MM.1S (cell line): ENCODE data around the gene SLC7A1.
A peak's percentile ranks its signal among the peaks of the same experiment; 100 is the strongest.
"Not testable (repeated sequence)": the region's sequence is repeated elsewhere in the genome, so short reads cannot be mapped to it uniquely, and the experiment has no call there.

Experiments
- DNase-seq: peaks from one replicate; pipeline ENCODE4 v3.0.0-alpha.2; 2015
- H2AFZ ChIP-seq: fragments of 300-600 bp; sonication (generic); 2 replicates; pipeline ENCODE4 v1.6.0; 2016; ENCODE audit warnings: antibody characterized with exemption, low read length
- H3F3A ChIP-seq: fragments of 300-600 bp; sonication (generic); 2 replicates; pipeline ENCODE4 v1.6.1; 2016; ENCODE audit warnings: mild to moderate bottlenecking, antibody characterized with exemption, low read length, moderate library complexity, mixed read lengths; ENCODE audit not compliant: insufficient read depth
- H3K27ac ChIP-seq: fragments of 300-600 bp; sonication (generic); 2 replicates; pipeline ENCODE4 v1.5.1; 2016; ENCODE audit warnings: mild to moderate bottlenecking, low read length
- H3K27me3 ChIP-seq: fragments of 300-600 bp; sonication (generic); replicated peaks from 2 replicates; pipeline ENCODE4 v1.6.0; 2016; ENCODE audit warnings: low read length; ENCODE audit not compliant: insufficient read depth
- H3K36me3 ChIP-seq: fragments of 300-600 bp; sonication (generic); replicated peaks from 2 replicates; pipeline ENCODE4 v1.6.1; 2016; ENCODE audit warnings: mild to moderate bottlenecking, low read length, mixed read lengths; ENCODE audit not compliant: insufficient read depth
- H3K4me1 ChIP-seq: fragments of 300-600 bp; sonication (generic); 2 replicates; pipeline ENCODE4 v1.6.1; 2016; ENCODE audit warnings: low read length, mixed read lengths
- H3K4me2 ChIP-seq: fragments of 300-600 bp; sonication (generic); 2 replicates; pipeline ENCODE4 v1.6.0; 2016; ENCODE audit warnings: low read depth, low read length
- H3K4me3 ChIP-seq: fragments of 300-600 bp; sonication (generic); 2 replicates; pipeline ENCODE4 v1.5.1; 2016; ENCODE audit warnings: low read length, mixed read lengths
- H3K79me2 ChIP-seq: fragments of 300-600 bp; sonication (generic); 2 replicates; pipeline ENCODE4 v1.6.1; 2016; ENCODE audit warnings: mixed run types, low read length, mixed read lengths
- H3K9ac ChIP-seq: fragments of 300-600 bp; sonication (generic); 2 replicates; pipeline ENCODE4 v1.6.1; 2016; ENCODE audit warnings: low read length, mixed read lengths
- H3K9me2 ChIP-seq: fragments of 300-600 bp; sonication (generic); replicated peaks from 2 replicates; pipeline ENCODE4 v1.6.1; 2016; ENCODE audit warnings: mild to moderate bottlenecking, low read length, mixed read lengths; ENCODE audit not compliant: insufficient read depth
- H3K9me3 ChIP-seq: fragments of 300-600 bp; sonication (generic); replicated peaks from 2 replicates; pipeline ENCODE4 v1.6.1; 2016; ENCODE audit warnings: mild to moderate bottlenecking, low read length, mixed read lengths; ENCODE audit not compliant: insufficient read depth
- H4K20me1 ChIP-seq: fragments of 300-600 bp; sonication (generic); 2 replicates; pipeline ENCODE4 v1.6.1; 2016; ENCODE audit warnings: mild to moderate bottlenecking, low read length, moderate library complexity, mixed read lengths; ENCODE audit not compliant: insufficient read depth
- CTCF ChIP-seq: fragments of 300-600 bp; sonication (generic); IDR thresholded peaks from 2 replicates; pipeline ENCODE4 v1.5.1; 2016; ENCODE audit warnings: antibody characterized with exemption, low read length, mixed read lengths
- EZH2 ChIP-seq: fragments of 300-600 bp; sonication (generic); optimal IDR thresholded peaks from 2 replicates; pipeline ENCODE3; 2017; ENCODE audit warnings: low read depth, mild to moderate bottlenecking, antibody characterized with exemption, low read length, mixed read lengths
- EZH2phosphoT487 ChIP-seq: fragments of 300-600 bp; sonication (generic); IDR thresholded peaks from 2 replicates; pipeline ENCODE4 v1.6.1; 2018; ENCODE audit warnings: antibody characterized with exemption, low read length

The SLC7A1 gene

DNA sequence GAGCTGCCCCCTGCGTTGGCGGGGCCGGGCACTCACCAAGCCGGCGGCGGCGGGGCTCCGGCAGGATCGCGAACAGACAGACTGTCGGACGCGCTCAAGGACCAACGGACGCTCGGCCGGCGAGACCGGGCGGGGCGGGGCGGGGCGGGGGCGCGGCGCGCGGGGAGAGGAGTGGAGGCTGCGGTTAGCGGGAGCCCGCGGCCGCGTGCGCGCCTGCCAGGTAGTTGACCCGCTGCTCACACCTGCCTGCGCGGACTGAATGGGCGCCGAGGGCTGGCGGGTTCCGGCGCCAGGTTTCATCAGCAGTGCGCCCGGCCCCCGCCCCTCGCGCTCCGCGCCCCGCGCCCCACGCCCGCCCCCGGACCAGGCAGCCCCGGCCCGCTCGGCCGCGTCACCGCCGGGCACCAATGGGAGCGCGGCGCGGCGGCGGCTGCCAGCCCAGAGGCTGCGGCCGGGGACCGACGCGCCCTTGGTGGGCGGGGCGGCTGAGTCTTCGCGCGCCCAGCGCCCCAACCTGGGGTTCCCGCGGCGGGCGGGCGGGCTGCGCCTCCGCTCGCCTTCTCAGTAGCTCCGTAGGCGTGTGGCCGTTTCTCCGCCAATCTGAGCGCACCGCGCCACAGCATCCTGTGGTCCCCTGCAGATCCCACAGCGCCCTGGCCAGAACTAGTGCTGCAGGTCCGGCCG is at the start of gene SLC7A1:
Gene SLC7A1, minus strand, starts transcription at position 309 of the 684 bp plus-strand sequence. CDS start 59,500 bp downstream, outside the sequence.
- Histone ChIP-seq H2AFZ (peak within 1 kb of the TSS; percentile 53; the same call in 1 of the 2 replicates), H3K27me3 (no peaks in the 10 kb centered on the region), H3K9me2 (no peaks in the 10 kb centered on the region), H4K20me1 (no peaks in the 10 kb centered on the region; the same call in 1 of the 2 replicates), H3K4me2 (peak within 1 kb of the TSS; percentile 65), H3F3A (no peaks in the 10 kb centered on the region), H3K4me3 (peak within 1 kb of the TSS; percentile 75), H3K27ac (peak within 1 kb of the TSS; percentile 62), H3K79me2 (peaks cover 46% of the 10 kb centered on the region), H3K9ac (peak within 1 kb of the TSS; percentile 80), H3K9me3 (no peaks in the 10 kb centered on the region), H3K36me3 (no peaks in the 10 kb centered on the region), H3K4me1 (no peaks in the 10 kb centered on the region)
- TF ChIP-seq EZH2phosphoT487 (no peak), EZH2 (no peak), CTCF (no peak)
- peak; percentile 83 for DNase-seq

DNA sequence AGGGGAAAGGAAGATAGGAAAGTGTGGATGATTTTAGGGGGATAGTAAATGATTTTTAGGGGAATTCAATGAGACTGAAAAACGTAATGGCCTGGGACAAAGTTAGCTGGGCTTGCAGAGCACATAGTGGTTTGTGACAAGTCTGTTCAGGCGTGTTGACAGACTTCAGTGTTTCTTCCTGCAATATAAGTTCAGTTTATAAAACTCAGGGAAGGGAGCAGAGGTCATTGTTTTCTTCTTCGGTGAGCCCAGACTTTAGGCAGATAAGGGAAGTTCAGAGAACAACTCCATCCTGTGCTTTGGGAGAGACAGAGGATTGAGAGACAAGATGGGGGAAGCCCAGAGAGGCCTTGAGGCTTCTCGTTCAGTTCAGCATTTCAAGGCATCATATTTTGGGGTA is 45.2 kb upstream of the SLC7A1 start:
- Histone ChIP-seq H3K4me2 (no peak overlapping the region), H2AFZ (no peak overlapping the region), H3K36me3 (no peaks in the 10 kb centered on the region), H3K4me3 (no peak overlapping the region), H3K9me2 (no peaks in the 10 kb centered on the region), H3F3A (no peaks in the 10 kb centered on the region), H3K27me3 (no peaks in the 10 kb centered on the region), H4K20me1 (no peaks in the 10 kb centered on the region), H3K4me1 (no peaks in the 10 kb centered on the region), H3K79me2 (no peaks in the 10 kb centered on the region), H3K27ac (no peak overlapping the region), H3K9me3 (no peaks in the 10 kb centered on the region), H3K9ac (no peak overlapping the region)
- no peak for DNase-seq
- no peak for TF ChIP-seq EZH2phosphoT487
- TF ChIP-seq EZH2, result no peak
- no peak for TF ChIP-seq CTCF

GRCh38 chr13:29636831-29637230 is 41.3 kb upstream of the SLC7A1 start:
- DNase-seq, H3K9me3 ChIP-seq, H3K4me2 ChIP-seq, H3K79me2 ChIP-seq, H2AFZ ChIP-seq, H3K9ac ChIP-seq, H4K20me1 ChIP-seq, H3K9me2 ChIP-seq, H3K36me3 ChIP-seq, H3K27ac ChIP-seq, H3K4me1 ChIP-seq, H3K27me3 ChIP-seq, H3F3A ChIP-seq, H3K4me3 ChIP-seq: not testable (repeated sequence)

DNA sequence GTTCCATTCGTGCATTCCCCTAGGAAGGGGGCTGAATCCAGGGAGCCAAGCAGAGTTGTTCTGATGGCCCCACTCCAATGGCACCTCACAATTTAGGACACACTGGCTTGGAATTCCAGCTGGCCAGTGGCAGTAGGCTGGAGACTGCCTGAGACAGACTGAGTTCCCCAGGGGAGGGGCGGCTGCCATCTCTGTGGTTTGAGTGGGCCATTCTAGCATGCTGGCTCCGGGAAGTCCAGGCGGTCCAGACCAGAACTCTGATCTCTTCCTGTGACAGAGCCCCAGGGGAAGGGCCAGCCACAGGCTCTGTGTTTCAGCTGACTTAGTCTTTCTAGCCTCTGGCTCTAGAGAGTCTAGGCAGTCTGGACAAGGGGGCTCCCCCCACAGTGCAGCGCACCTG is 29.5 kb upstream of the SLC7A1 start:
- no peak for DNase-seq

More for the DNA sequence above, 29.5 kb upstream of the SLC7A1 start:
- Histone ChIP-seq H3K4me3 (no peak overlapping the region), H4K20me1 (no peaks in the 10 kb centered on the region), H3K36me3 (no peaks in the 10 kb centered on the region), H2AFZ (no peak overlapping the region), H3K27ac (no peak overlapping the region), H3K4me2 (no peak overlapping the region), H3K4me1 (no peaks in the 10 kb centered on the region), H3K9ac (no peak overlapping the region), H3F3A (no peaks in the 10 kb centered on the region), H3K27me3 (no peaks in the 10 kb centered on the region), H3K9me3 (no peaks in the 10 kb centered on the region), H3K9me2 (no peaks in the 10 kb centered on the region), H3K79me2 (no peaks in the 10 kb centered on the region)
- no peak for TF ChIP-seq EZH2phosphoT487
- no peak for TF ChIP-seq CTCF
